HG03558 (cell line): Measurements from ENCODE around the gene PFKFB4.

Experiments
- ATAC-seq: cut with Tn5 transposase; IDR thresholded peaks from one replicate; pipeline ENCODE4 v1.9.1; 2021; ENCODE audit warnings: moderate number of reproducible peaks; ENCODE audit not compliant: unreplicated experiment; ENCODE audit errors: extremely low read depth

The PFKFB4 gene

DNA sequence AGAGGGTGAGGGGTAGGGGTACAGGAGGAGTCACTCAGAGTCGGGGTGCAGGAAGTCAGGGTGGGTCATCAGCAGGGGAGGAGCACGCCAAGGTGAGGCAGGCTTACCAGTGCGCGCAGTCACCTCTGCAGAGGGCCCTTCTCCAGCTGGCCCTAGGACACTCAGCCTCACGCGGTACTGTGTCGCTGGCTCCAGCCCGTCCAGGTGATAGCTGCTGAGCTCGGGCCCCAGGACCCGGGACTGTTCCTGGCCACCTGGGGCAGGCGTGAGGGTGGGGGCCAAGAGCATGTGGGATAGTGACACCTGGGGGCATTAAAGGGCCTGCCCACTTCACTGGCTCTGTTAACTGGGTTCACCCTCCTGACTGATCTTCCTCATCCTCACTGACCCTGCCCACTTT is 31.1 kb upstream of the PFKFB4 start:
- ATAC-seq: no peak

DNA sequence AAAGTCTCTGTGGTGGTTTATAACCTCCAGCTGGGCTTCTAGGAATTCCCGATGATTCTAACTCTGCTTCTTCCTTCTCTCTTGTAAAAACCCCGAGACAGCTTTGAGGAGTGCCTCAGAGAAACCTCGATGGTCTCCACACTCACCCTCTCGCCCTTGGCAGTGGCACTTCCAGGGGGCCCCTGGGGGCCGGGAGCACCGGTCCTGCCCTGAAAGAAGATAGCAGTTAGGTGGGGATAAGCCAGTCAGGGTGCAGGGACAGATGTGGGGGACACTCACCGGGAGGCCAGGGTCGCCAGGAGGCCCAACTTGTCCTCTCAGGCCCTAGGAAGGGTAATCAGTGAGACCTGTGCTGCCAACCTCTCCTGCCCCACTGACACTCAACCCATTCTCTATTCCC is 28.8 kb upstream of the PFKFB4 start:
- no peak for ATAC-seq

GRCh38 chr3:48584836-48585235 is 28.2 kb upstream of the PFKFB4 start:
- ATAC-seq: no peak

DNA sequence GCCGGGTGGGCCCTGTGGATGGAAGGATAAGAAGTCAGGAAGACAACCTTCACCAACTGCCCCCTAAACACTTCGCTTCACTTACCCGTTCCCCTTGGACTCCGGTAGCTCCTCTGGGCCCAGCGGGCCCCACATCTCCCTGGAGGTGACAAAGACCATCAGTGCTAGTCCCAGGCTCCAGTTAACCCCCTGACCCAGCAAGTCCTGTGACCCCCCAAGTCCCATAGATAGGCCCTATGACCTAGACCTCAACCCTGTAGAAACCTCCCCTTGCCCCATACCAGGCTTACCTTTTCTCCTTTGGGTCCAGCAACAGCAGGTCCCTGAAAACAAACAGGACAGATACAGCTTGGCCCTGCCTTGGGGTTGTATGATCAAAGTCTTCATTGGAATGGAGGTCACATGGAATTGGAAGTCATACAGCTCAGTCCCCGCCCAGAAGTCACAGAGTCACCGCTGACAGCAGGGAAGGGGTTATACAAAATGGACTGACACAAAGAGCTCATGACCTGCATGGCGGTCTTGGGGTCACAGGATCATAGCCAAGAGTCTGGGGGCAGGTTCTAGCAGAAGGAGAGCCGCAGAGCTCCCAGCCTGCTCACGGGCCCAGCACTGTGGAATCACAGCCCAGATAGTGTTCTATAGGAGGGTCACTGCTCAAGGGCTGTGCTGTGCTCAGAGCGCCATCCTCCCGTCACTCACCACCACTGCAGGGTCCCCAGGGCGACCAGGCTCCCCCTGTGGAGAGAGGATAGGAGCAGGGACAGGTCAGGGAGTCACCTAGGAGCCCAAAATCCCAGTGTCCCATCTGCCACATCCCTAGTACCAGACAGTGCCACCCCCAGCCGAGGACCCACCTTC is 25.2 kb upstream of the PFKFB4 start:
- no peak for ATAC-seq

GRCh38 chr3:48576647-48577046 is 20.0 kb upstream of the PFKFB4 start:
- no peak for ATAC-seq

GRCh38 chr3:48575366-48575765 is 18.8 kb upstream of the PFKFB4 start:
- no peak for ATAC-seq

- no peak for ATAC-seq
Observed at GRCh38 chr3:48573973-48574585, 17.5 kb upstream of the PFKFB4 start.

DNA sequence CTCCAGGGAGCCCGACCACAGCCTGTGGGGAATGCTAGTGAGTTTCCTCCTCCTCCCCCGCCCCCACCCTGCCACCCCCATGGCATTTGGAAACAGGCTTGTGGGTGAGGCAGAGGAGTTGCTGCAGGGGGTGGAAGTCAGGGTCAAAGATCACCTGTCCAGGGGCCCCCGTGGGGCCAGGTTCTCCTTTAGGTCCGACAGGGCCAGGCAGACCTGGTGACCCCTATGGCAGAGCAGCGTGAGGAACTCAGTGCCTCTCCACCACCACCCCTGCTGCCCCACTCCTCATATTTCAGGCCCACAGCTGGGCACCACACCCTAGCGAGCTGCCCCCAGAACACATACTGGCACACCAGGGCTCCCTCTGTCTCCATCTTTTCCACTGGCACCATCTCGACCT is 15.9 kb upstream of the PFKFB4 start:
- ATAC-seq: no peak

- ATAC-seq: no peak
Observed at GRCh38 chr3:48571938-48572337, 15.3 kb upstream of the PFKFB4 start.

- ATAC-seq: no peak
Observed at GRCh38 chr3:48569808-48570450, 13.3 kb upstream of the PFKFB4 start.

- no peak for ATAC-seq
Observed at GRCh38 chr3:48569400-48569799, 12.8 kb upstream of the PFKFB4 start.

DNA sequence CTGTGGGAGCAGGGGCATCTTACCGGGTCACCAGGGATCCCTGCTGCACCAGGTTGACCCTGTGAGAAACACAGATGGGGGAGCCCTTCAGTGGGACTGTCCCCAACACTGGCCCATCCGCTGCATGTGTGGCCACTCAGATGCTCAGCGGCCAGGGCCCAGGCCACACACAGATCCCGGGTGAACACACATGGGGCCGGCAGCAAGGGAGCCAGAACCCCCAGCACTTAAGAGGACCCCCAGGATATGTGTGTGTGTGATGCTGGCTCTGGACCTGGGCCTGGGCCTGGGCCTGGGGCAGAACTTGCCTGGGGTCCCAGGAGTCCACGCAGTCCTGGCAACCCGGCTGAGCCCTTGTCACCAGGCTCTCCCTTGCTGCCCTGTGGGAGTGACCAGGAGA is 11.9 kb upstream of the PFKFB4 start:
- ATAC-seq: no peak

DNA sequence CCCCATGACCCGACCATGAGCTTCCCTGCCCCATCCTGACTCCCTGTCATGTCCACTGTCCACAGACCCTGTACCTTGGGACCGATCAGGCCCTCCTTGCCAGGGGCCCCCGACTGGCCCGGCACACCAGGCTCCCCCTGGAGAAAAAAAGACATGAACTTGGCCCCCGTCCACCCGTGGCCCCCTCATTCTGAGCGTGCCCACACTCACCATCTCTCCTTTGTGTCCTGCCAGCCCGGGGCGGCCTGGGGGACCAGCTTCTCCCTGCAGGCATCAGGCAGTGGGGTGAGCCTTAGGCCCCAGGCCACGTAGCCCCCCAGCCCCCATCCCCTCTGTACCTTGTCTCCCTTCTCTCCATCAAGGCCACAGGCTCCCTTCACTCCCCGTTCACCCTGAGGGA is 10.9 kb upstream of the PFKFB4 start:
- ATAC-seq: no peak

DNA sequence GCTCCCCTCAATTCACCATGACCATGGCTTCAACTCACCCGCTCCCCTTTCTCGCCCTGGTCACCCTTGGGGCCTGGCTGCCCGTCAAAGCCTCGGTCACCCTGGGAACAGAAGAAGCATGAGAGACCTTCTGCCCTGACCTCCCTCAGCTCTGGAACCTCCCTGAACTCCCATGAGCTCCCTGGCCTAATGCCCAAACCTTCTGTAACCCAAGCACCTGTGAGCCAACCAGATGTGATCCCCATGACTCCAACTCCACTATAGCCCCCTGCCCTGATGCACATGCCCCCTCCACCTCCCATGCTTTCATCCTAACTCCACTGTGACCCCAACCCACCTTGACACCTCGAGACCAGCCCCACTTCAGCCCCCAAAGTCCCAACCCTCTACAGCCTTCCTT is 10.5 kb upstream of the PFKFB4 start:
- ATAC-seq: no peak

GRCh38 chr3:48566401-48566760 is 9.8 kb upstream of the PFKFB4 start:
- no peak for ATAC-seq

GRCh38 chr3:48565591-48566400 is 9.2 kb upstream of the PFKFB4 start:
- ATAC-seq: no peak

DNA sequence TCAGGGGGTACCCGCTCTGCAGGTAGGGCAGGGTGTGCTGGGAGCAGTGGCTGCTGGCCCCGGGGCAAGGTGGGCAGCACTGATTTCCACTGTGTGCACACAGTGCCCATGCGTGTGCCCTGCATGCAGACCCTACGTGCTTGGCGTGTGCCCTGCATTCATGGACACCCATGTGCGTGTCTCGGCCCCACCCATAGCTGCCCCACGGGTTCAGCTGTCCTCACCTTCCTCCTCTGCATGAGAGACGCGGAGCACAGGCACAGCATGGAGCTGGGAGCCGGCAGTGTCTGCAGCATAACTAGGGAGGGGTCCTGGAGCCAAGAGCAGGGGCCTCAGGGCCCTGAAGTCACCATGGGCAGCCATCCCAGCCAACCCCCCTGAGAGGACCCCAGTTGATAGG is 8.6 kb upstream of the PFKFB4 start:
- no peak for ATAC-seq

DNA sequence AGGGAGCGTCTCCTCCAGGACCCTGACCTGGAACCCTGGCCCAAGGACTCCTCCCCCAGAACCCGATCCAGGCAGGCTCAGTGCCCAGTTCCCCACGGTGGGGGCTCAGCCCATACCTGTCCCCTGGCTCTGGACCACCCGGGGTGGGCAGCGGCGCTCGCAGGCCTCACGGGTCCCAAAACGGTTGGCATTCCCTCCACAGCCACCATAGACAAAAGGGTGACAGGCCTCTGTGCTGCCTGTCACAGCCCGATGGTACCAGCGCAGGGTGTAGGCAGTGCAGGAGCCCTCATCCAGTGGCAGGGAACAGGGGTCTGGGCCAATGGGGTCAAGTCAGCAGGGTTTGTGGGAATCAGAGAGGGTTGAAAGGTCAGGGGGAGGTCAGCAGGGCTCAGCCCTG is 8.1 kb upstream of the PFKFB4 start:
- no peak for ATAC-seq

DNA sequence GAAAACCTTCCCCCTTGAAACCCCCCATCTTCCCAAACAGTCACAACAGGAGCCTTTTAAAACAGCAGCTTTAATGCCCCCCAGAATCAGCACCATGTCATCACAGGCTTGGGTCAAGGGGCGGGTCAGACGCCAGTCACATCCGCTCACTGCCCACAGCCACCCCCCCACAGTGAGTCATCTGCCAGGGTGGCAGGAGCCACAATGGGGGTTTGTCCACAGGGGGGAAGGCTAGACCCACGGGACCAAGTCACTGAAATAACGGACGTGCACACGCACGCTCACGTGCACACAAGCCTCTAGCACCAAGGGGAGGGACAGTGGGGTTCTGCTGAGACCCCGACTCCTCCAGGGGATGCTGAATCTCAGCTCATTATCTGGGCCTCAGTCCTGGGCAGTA is 7.4 kb upstream of the PFKFB4 start:
- ATAC-seq: no peak

- ATAC-seq: no peak
Observed at GRCh38 chr3:48563382-48563918, 6.8 kb upstream of the PFKFB4 start, which contains the start of gene UCN2. Gene UCN2, minus strand, starts transcription at chr3:48563781. Its CDS starts 657 bp downstream, at chr3:48563124.
